Choroid plexus epithelial cell (primary cell): ENCODE data around the gene NBR1.

ENCODE experiments used
- DNase-seq: peaks from one replicate; pipeline ENCODE4 v3.0.0-alpha.2; 2010; ENCODE audit warnings: low read depth
- H3K4me3 ChIP-seq: 2 replicates; pipeline ENCODE4 v1.5.1; 2011; ENCODE audit warnings: low read depth, mild to moderate bottlenecking, control low read depth, low read length, moderate library complexity
- TF ChIP-seq, protein P1 (sequence below): conservative IDR thresholded peaks from 2 replicates; pipeline ENCODE4 v1.5.1; 2011; ENCODE audit warnings: low read depth, mild to moderate bottlenecking, control low read depth, inconsistent platforms, low read length, moderate library complexity

The NBR1 gene

DNA sequence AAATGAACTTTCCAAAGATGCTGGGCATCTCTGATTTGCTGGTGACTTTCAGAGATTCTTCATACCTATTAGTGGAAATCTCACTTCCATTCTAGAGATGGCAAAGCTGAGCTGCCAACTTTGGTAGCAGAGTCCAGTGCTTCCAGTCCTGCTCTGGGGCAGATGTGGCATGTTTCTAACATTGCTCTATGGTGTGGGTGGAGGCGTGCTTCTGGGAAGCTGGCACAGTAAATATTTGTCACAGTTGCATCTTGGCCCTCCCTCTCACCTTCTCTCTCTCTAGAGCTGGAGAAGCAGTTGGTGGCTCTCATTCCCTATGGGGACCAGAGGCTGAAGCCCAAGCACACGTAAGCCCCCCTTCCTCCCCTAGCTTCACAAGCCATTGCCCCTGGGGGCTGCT, 42.5 kb downstream of the NBR1 start:
- H3K4me3 ChIP-seq: no peak overlapping the region
- no peak for DNase-seq
- TF ChIP-seq, protein P1, sequence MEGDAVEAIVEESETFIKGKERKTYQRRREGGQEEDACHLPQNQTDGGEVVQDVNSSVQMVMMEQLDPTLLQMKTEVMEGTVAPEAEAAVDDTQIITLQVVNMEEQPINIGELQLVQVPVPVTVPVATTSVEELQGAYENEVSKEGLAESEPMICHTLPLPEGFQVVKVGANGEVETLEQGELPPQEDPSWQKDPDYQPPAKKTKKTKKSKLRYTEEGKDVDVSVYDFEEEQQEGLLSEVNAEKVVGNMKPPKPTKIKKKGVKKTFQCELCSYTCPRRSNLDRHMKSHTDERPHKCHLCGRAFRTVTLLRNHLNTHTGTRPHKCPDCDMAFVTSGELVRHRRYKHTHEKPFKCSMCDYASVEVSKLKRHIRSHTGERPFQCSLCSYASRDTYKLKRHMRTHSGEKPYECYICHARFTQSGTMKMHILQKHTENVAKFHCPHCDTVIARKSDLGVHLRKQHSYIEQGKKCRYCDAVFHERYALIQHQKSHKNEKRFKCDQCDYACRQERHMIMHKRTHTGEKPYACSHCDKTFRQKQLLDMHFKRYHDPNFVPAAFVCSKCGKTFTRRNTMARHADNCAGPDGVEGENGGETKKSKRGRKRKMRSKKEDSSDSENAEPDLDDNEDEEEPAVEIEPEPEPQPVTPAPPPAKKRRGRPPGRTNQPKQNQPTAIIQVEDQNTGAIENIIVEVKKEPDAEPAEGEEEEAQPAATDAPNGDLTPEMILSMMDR: no peak

DNA sequence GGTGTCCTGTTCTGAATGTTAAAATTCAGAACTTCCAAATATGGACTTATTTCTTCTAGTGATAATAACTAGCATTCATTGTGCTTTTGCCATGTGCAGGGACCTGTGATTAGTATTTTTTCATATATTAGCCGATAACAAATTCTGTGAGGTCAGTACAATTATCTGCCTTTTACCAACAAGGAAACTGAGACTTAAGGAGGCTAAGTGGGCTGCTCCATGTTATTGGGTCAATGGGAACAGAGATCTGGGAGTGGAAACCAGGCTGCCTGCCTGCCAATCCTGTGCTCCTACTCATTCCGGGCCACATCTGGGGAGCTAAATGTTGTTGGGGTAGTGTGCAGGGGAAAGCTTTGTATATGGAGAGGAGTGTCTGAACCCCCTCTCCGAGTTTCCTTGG, 44.3 kb downstream of the NBR1 start:
- DNase-seq: no peak
- TF ChIP-seq, protein P1: no peak
- no peak overlapping the region for H3K4me3 ChIP-seq

DNA sequence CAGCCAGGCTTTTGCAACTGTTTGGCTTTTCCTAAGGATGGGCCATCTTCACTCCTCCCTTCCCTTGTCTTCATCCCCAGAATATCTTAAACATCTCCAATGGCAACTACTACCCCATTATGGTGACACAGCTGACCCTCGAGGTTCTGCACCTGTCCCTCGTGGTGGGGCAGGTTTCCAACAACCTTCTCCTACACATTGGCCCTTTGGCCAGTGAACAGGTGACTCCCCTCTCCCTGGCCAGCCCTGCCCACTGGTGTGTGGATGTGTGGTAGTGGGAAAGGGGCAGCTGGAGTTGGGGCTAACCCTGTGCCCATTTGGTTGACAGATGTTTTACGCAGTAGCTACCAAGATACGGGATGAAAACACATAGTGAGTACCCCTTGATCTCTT, 45.4 kb downstream of the NBR1 start:
- DNase-seq: no peak
- H3K4me3 ChIP-seq: no peak overlapping the region
- TF ChIP-seq, protein P1: no peak

DNA sequence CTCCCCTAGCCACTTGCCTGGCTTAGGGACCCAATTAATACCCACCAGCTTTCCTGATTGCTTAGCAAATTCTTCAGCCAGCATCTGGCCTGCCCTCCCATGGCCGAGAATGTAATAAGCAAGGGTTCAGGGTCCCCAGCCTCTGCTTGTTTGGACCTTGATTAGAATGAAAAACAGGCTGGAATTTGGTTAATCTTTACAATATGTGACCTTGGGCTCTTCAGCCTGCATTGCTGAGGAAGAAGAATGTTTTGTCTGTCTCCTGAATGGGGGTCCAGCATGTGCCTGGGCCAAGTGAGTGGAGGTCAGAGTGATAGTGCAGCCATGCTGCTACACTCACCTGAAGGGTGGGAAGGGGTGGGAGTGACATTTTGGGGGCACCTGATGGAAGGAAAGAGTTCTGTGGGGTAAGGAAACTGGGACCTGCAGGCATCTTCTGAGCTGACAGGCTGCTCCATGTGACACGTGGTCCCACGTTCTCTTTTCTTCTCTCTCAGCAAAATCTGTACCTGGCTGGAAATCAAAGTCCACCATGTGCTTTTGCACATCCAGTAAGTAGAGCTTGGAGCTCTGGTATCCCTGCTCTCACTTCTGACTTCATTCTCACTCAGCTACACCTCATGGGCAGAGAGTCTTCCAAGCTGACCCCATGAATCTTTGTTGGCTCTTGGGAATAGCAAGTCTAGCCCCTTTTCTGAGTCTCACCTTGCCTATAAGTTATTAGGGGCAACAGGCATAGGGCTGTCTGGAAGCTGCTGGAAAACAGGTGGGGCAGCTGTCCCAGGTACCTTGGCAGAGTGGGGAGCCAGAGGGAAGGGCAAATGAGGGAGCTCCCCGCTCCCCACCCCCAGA, 46.0 kb downstream of the NBR1 start:
- no peak for DNase-seq
- TF ChIP-seq, protein P1: no peak
- H3K4me3 ChIP-seq: no peak overlapping the region

DNA sequence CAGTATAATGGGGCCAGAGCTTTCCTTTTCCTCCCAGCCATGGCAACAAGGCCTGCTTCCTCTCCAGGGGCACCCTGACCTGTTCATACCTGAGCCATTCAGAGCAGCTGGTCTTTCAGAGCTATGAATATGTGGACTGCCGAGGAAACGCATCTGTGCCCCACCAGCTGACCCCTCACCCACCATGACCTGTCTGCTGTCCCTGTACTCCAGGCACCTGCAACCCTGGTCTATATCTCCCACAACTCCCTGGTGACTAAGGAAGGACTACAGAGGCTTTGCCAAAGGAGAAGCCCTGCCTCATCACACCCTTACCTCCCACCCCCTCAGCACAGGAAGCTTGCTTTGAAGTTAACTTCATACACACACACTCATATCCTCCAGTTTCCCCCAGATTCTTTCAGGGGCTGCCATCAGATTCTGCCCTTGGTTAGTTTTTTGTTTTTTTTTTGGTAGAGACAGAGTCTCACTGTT, 46.6 kb downstream of the NBR1 start:
- no peak overlapping the region for H3K4me3 ChIP-seq
- TF ChIP-seq, protein P1: no peak
- no peak for DNase-seq

DNA sequence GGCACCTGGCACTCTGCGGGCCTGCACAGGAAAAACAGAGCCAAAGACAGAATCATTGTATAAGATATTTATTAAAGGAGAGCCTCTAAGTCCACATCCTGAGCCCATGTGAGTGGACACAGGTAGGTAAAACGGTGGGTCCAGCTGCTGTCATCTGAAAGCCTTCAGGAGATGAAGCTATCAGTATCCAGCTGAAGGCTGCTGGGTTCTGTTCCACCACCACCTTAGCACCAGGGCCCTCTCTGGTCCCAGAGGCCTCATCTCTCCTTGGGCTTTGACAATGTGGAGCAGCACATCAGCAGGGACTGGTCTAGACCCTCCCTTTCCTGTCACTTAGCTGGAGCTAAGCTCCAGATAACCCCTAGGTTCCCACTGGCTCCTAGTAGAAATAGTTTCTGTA, 48.0 kb downstream of the NBR1 start:
- TF ChIP-seq, protein P1: no peak
- DNase-seq: no peak
- no peak overlapping the region for H3K4me3 ChIP-seq
